GM23338 (cell line): ENCODE results near the gene ITPR2. TPM values are rescaled to one million over a fixed set of nuclear protein-coding genes. Genes with fewer than 3 reads are reported as not detected.

Experiments
- ATAC-seq: fragments of 200-7000 bp; cut with Tn5 transposase; 3 replicates; pipeline ENCODE4 v1.9.1; 2020
- DNase-seq: peaks from one replicate; pipeline ENCODE4 v3.0.0-alpha.2; 2015; ENCODE audit warnings: low spot score
- H2AFZ ChIP-seq: fragments of 200-600 bp; sonication (generic); 2 replicates; pipeline ENCODE4 v1.8.0; 2016; ENCODE audit warnings: antibody characterized with exemption, mild to moderate bottlenecking, moderate library complexity
- H3F3A ChIP-seq: fragments of 200-600 bp; sonication (generic); replicated peaks from 2 replicates; pipeline ENCODE4 v1.8.0; 2017; ENCODE audit warnings: antibody characterized with exemption, mixed run types, low read depth
- H3K27ac ChIP-seq: fragments of 200-600 bp; sonication (generic); 2 replicates; pipeline ENCODE4 v1.6.1; 2016; ENCODE audit warnings: low read depth
- H3K27me3 ChIP-seq: fragments of 200-600 bp; sonication (generic); 2 replicates; pipeline ENCODE4 v1.8.0; 2016; ENCODE audit warnings: mild to moderate bottlenecking, mixed run types, moderate library complexity; ENCODE audit not compliant: insufficient read depth
- H3K36me3 ChIP-seq: fragments of 200-600 bp; sonication (generic); 2 replicates; pipeline ENCODE4 v1.8.0; 2016; ENCODE audit warnings: mild to moderate bottlenecking; ENCODE audit not compliant: insufficient read depth
- H3K4me1 ChIP-seq: fragments of 200-600 bp; sonication (generic); 2 replicates; pipeline ENCODE4 v1.8.0; 2016; ENCODE audit warnings: mild to moderate bottlenecking, moderate library complexity; ENCODE audit not compliant: insufficient read depth
- H3K4me2 ChIP-seq: fragments of 200-600 bp; sonication (generic); 2 replicates; pipeline ENCODE4 v1.7.1; 2017; ENCODE audit warnings: mixed run types
- H3K4me3 ChIP-seq: fragments of 200-600 bp; sonication (generic); 2 replicates; pipeline ENCODE4 v1.6.1; 2016; ENCODE audit warnings: mixed run types
- H3K79me2 ChIP-seq: fragments of 200-600 bp; sonication (generic); replicated peaks from 2 replicates; pipeline ENCODE4 v1.8.0; 2017; ENCODE audit warnings: mild to moderate bottlenecking; ENCODE audit not compliant: insufficient read depth
- H3K9me2 ChIP-seq: fragments of 200-600 bp; sonication (generic); 2 replicates; pipeline ENCODE4 v1.8.0; 2017; ENCODE audit not compliant: insufficient read depth
- H4K20me1 ChIP-seq: fragments of 200-600 bp; sonication (generic); replicated peaks from 2 replicates; pipeline ENCODE4 v1.8.0; 2017; ENCODE audit warnings: mild to moderate bottlenecking; ENCODE audit not compliant: insufficient read depth
- H3K27ac Mint-ChIP-seq: 2 replicates; pipeline ENCODE4 v1.8.0; 2020; ENCODE audit warnings: inconsistent platforms, mild to moderate bottlenecking, moderate library complexity, mixed read lengths
- H3K27me3 Mint-ChIP-seq: 3 replicates; pipeline ENCODE4 v1.8.0; 2022; ENCODE audit warnings: low read depth, mild to moderate bottlenecking, moderate library complexity, mixed read lengths, inconsistent platforms; ENCODE audit not compliant: insufficient read depth, poor library complexity
- H3K36me3 Mint-ChIP-seq: 3 replicates; pipeline ENCODE4 v1.8.0; 2021; ENCODE audit warnings: low read depth, mild to moderate bottlenecking, inconsistent platforms, moderate library complexity, mixed read lengths
- H3K4me1 Mint-ChIP-seq: 3 replicates; pipeline ENCODE4 v1.8.0; 2020; ENCODE audit warnings: mild to moderate bottlenecking, inconsistent platforms, mixed read lengths
- H3K4me3 Mint-ChIP-seq: 3 replicates; pipeline ENCODE4 v1.8.0; 2021; ENCODE audit warnings: moderate library complexity, mild to moderate bottlenecking, inconsistent platforms, mixed read lengths
- H3K9me3 Mint-ChIP-seq: 3 replicates; pipeline ENCODE4 v1.8.0; 2020; ENCODE audit warnings: moderate library complexity, mild to moderate bottlenecking, inconsistent platforms, mixed read lengths
- CREB1 ChIP-seq: fragments of 250-450 bp; sonication (Bioruptor Pico); IDR thresholded peaks from 2 replicates; pipeline ENCODE4 v1.5.0; 2020; ENCODE audit warnings: low read depth, mild to moderate bottlenecking, moderate library complexity
- ETS1 ChIP-seq: IDR thresholded peaks from 2 replicates; pipeline ENCODE4 v1.6.1; 2016; ENCODE audit warnings: antibody characterized with exemption
- EZH2phosphoT487 ChIP-seq: fragments of 200-600 bp; sonication (generic); IDR thresholded peaks from one replicate; pipeline ENCODE4 v1.8.1; 2018; ENCODE audit warnings: antibody characterized with exemption; ENCODE audit not compliant: unreplicated experiment
- JUNB ChIP-seq: IDR thresholded peaks from one replicate; pipeline ENCODE4 v1.6.1; 2016; ENCODE audit warnings: antibody characterized with exemption; ENCODE audit not compliant: unreplicated experiment
- NANOG ChIP-seq: IDR thresholded peaks from 2 replicates; pipeline ENCODE4 v1.6.1; 2016; ENCODE audit warnings: antibody characterized with exemption, borderline replicate concordance
- REST ChIP-seq: IDR thresholded peaks from one replicate; pipeline ENCODE4 v1.6.1; 2018; ENCODE audit warnings: antibody characterized with exemption; ENCODE audit not compliant: unreplicated experiment
- ZNF114 ChIP-seq: fragments of 250-450 bp; sonication (Bioruptor Pico); IDR thresholded peaks from 2 replicates; pipeline ENCODE4 v1.5.0; 2020; ENCODE audit warnings: mild to moderate bottlenecking, moderate library complexity
- ZNF331 ChIP-seq: fragments of 250-450 bp; sonication (Bioruptor Pico); IDR thresholded peaks from 2 replicates; pipeline ENCODE4 v1.5.0; 2020; ENCODE audit warnings: low read depth, mild to moderate bottlenecking, moderate library complexity
- polyA plus RNA-seq: library from polyadenylated mRNA; unstranded; fragments of >200 nt; fragmentation: Nextera tagmentation; extraction: Ambion mirVana; gene quantifications from 2 replicates; pipeline ENCODE4 v1.2.1, GENCODE V29; 2016
- total RNA-seq: library from RNA; depleted of rRNA; stranded (reverse); fragments of >200 nt; shearing (Covaris generic); gene quantifications from 2 replicates; pipeline ENCODE4 v1.2.3, GENCODE V29; 2014
- TF ChIP-seq, protein P1 (sequence below): fragments of 250-450 bp; sonication (Bioruptor Pico); IDR thresholded peaks from 2 replicates; pipeline ENCODE4 v1.5.0; 2020; ENCODE audit warnings: mild to moderate bottlenecking, moderate library complexity

The ITPR2 gene
- total and polyA plus RNA-seq, 2 experiments from 2014 or later, result 44.5 to 65.2 TPM

DNA sequence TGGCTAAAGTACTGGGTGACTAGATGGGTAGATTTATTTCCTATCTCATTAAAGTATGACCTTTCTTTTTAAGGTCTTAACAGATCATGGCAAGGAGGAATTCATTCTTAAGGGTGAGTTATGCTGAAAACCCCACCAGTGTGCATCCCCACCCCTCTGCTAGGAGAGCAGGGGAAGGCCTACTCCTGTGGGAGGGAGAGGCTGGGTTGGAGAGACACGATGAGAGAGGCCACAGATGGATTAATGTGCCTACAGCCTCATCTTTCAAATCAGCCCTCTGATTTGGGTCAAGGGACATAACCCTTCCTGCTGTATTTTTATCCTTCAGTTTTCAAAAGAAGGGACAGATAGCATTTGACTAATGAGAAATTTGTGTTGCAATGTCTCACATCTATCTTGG is 452.1 kb downstream of the ITPR2 start:
- no peaks in the 10 kb centered on the region for H4K20me1 ChIP-seq
- peaks cover 33% of the 10 kb centered on the region for H3K36me3 Mint-ChIP-seq
- no peaks in the 10 kb centered on the region for H3K4me1 ChIP-seq
- H2AFZ ChIP-seq, result no peak overlapping the region
- no peak overlapping the region for H3K27ac Mint-ChIP-seq
- no peaks in the 10 kb centered on the region for H3K9me2 ChIP-seq
- peaks cover 5% of the 10 kb centered on the region; the same call in 1 of the 3 replicates for H3K9me3 Mint-ChIP-seq
- no peak overlapping the region for H3K4me3 Mint-ChIP-seq
- ATAC-seq (no peak), DNase-seq (no peak)
- no peaks in the 10 kb centered on the region for H3F3A ChIP-seq
- H3K79me2 ChIP-seq, result no peaks in the 10 kb centered on the region
- no peaks in the 10 kb centered on the region for H3K27me3 ChIP-seq
- H3K27ac ChIP-seq, result no peak overlapping the region
- TF ChIP-seq EZH2phosphoT487, result no peak
- TF ChIP-seq NANOG, result no peak
- no peak for TF ChIP-seq ETS1
- TF ChIP-seq CREB1 (CRISPR knock-in tag), result no peak
- no peak for TF ChIP-seq ZNF114 (CRISPR knock-in tag)
- no peaks in the 10 kb centered on the region for H3K4me1 Mint-ChIP-seq
- no peak overlapping the region for H3K4me2 ChIP-seq
- no peak overlapping the region for H3K4me3 ChIP-seq
- peaks cover 8% of the 10 kb centered on the region for H3K27me3 Mint-ChIP-seq
- peaks cover 7% of the 10 kb centered on the region for H3K36me3 ChIP-seq

DNA sequence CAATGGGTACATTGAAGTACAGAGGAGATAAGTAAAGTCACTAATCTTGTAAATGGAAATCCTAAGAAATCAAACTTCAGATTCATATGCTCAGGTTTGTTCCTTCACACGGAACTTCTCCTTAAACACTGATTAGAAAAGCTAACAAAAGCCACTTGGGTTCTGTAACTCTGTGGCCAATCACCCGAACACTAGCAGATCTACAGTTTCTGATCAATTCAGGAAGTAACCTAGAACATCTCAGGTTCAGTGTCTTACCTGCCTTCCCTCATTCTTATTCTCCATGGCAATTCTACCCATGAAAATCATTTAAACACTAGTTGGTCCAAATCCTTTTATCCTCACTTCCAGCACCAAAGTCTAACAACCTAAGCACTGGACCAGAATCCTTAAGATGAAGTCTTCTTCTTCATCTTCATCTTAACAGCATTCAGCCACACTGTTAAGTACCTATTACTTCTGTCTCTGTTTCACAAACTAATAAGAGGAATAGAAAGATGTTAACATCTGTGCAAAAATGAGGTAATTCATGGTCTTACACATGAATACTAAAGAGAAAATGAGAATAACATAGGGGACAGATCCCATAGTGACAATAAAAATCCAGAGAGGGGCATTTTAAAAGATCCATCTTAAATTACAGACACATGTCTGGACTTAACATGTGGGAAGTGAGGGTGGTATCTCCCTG is 453.1 kb downstream of the ITPR2 start:
- H3K4me2 ChIP-seq, result no peak overlapping the region
- H3K36me3 Mint-ChIP-seq, result peaks cover 23% of the 10 kb centered on the region
- H3K27ac ChIP-seq, result no peak overlapping the region
- no peaks in the 10 kb centered on the region for H4K20me1 ChIP-seq
- H3K27me3 ChIP-seq, result no peaks in the 10 kb centered on the region
- H3K9me2 ChIP-seq, result no peaks in the 10 kb centered on the region
- H3K27ac Mint-ChIP-seq, result no peak overlapping the region
- H3K27me3 Mint-ChIP-seq, result peaks cover 8% of the 10 kb centered on the region
- DNase-seq (no peak), ATAC-seq (no peak)
- no peak overlapping the region for H3K4me3 ChIP-seq
- peaks cover 5% of the 10 kb centered on the region; the same call in 1 of the 3 replicates for H3K9me3 Mint-ChIP-seq
- no peak overlapping the region for H3K4me3 Mint-ChIP-seq
- no peaks in the 10 kb centered on the region for H3K79me2 ChIP-seq
- H3F3A ChIP-seq, result no peaks in the 10 kb centered on the region
- H3K4me1 Mint-ChIP-seq, result no peaks in the 10 kb centered on the region
- H3K4me1 ChIP-seq, result no peaks in the 10 kb centered on the region
- H3K36me3 ChIP-seq, result peaks cover 7% of the 10 kb centered on the region; the same call in 1 of the 2 replicates
- H2AFZ ChIP-seq, result no peak overlapping the region
- TF ChIP-seq ZNF331, result no peak
- no peak for TF ChIP-seq ETS1
- no peak for TF ChIP-seq CREB1 (CRISPR knock-in tag)
- no peak for TF ChIP-seq REST
- TF ChIP-seq JUNB, result no peak
- TF ChIP-seq, protein P1, sequence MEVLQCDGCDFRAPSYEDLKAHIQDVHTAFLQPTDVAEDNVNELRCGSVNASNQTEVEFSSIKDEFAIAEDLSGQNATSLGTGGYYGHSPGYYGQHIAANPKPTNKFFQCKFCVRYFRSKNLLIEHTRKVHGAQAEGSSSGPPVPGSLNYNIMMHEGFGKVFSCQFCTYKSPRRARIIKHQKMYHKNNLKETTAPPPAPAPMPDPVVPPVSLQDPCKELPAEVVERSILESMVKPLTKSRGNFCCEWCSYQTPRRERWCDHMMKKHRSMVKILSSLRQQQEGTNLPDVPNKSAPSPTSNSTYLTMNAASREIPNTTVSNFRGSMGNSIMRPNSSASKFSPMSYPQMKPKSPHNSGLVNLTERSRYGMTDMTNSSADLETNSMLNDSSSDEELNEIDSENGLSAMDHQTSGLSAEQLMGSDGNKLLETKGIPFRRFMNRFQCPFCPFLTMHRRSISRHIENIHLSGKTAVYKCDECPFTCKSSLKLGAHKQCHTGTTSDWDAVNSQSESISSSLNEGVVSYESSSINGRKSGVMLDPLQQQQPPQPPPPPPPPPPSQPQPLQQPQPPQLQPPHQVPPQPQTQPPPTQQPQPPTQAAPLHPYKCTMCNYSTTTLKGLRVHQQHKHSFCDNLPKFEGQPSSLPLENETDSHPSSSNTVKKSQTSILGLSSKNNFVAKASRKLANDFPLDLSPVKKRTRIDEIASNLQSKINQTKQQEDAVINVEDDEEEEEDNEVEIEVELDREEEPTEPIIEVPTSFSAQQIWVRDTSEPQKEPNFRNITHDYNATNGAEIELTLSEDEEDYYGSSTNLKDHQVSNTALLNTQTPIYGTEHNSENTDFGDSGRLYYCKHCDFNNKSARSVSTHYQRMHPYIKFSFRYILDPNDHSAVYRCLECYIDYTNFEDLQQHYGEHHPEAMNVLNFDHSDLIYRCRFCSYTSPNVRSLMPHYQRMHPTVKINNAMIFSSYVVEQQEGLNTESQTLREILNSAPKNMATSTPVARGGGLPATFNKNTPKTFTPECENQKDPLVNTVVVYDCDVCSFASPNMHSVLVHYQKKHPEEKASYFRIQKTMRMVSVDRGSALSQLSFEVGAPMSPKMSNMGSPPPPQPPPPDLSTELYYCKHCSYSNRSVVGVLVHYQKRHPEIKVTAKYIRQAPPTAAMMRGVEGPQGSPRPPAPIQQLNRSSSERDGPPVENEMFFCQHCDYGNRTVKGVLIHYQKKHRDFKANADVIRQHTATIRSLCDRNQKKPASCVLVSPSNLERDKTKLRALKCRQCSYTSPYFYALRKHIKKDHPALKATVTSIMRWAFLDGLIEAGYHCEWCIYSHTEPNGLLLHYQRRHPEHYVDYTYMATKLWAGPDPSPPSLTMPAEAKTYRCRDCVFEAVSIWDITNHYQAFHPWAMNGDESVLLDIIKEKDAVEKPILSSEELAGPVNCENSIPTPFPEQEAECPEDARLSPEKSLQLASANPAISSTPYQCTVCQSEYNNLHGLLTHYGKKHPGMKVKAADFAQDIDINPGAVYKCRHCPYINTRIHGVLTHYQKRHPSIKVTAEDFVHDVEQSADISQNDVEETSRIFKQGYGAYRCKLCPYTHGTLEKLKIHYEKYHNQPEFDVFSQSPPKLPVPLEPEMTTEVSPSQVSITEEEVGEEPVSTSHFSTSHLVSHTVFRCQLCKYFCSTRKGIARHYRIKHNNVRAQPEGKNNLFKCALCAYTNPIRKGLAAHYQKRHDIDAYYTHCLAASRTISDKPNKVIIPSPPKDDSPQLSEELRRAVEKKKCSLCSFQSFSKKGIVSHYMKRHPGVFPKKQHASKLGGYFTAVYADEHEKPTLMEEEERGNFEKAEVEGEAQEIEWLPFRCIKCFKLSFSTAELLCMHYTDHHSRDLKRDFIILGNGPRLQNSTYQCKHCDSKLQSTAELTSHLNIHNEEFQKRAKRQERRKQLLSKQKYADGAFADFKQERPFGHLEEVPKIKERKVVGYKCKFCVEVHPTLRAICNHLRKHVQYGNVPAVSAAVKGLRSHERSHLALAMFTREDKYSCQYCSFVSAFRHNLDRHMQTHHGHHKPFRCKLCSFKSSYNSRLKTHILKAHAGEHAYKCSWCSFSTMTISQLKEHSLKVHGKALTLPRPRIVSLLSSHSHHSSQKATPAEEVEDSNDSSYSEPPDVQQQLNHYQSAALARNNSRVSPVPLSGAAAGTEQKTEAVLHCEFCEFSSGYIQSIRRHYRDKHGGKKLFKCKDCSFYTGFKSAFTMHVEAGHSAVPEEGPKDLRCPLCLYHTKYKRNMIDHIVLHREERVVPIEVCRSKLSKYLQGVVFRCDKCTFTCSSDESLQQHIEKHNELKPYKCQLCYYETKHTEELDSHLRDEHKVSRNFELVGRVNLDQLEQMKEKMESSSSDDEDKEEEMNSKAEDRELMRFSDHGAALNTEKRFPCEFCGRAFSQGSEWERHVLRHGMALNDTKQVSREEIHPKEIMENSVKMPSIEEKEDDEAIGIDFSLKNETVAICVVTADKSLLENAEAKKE (CRISPR knock-in tag), result no peak
